ENCODE measurements around the gene SMAD7. TPM values are rescaled to one million over a fixed set of nuclear protein-coding genes. Genes with fewer than 3 reads are reported as not detected.

The SMAD7 gene
- total RNA-seq, 1 donor from 2014 or later, result 6.9 TPM

GRCh38 chr18:48985161-48985560 is 34.4 kb upstream of the SMAD7 start:
- Mint-ChIP-seq H3K36me3 (ENCODE audit: low read depth) (no peaks in the 10 kb centered on the region), H3K4me1 (no peaks in the 10 kb centered on the region), H3K27ac (no peak overlapping the region), H3K27me3 (peaks cover 12% of the 10 kb centered on the region), H3K9me3 (no peaks in the 10 kb centered on the region), H3K4me3 (no peak overlapping the region)
- no peak for DNase-seq
- POLR2A ChIA-PET, result no interaction called here
- TF ChIP-seq CTCF (IDR thresholded peaks at IDR 0.05), result no peak
- intact Hi-C loops (cut with micrococcal nuclease), result no loop called here
- CTCF ChIA-PET, result no interaction called here
- no peak for ATAC-seq (ENCODE audit: low read depth)

GRCh38 chr18:48983793-48984437 is 33.1 kb upstream of the SMAD7 start:
- no peak overlapping the region for H3K4me3 Mint-ChIP-seq
- ChIA-PET POLR2A (interaction anchor here (1.6 kb wide), 1 partner anchor 13 kb away, joined by 4 read pairs; no protein-coding TSS in a partner anchor), CTCF (no interaction called here)
- H3K4me1 Mint-ChIP-seq, result no peaks in the 10 kb centered on the region
- intact Hi-C loops (cut with micrococcal nuclease), result no loop called here
- no peaks in the 10 kb centered on the region for H3K9me3 Mint-ChIP-seq
- peaks cover 15% of the 10 kb centered on the region for H3K27me3 Mint-ChIP-seq
- DNase-seq, result no peak
- no peaks in the 10 kb centered on the region for H3K36me3 Mint-ChIP-seq (ENCODE audit: low read depth)
- no peak for TF ChIP-seq CTCF (IDR thresholded peaks at IDR 0.05)
- no peak for ATAC-seq (ENCODE audit: low read depth)
- peak overlapping the region; percentile 32 for H3K27ac Mint-ChIP-seq

- Mint-ChIP-seq H3K4me3 (no peak overlapping the region), H3K27me3 (peaks cover 21% of the 10 kb centered on the region), H3K4me1 (no peaks in the 10 kb centered on the region), H3K9me3 (no peaks in the 10 kb centered on the region), H3K27ac (no peak overlapping the region), H3K36me3 (ENCODE audit: low read depth) (no peaks in the 10 kb centered on the region)
- DNase-seq (no peak), ATAC-seq (ENCODE audit: low read depth) (no peak)
- POLR2A ChIA-PET, result interaction anchor here (1.6 kb wide), 1 partner anchor 11 kb away, joined by 4 read pairs; no protein-coding TSS in a partner anchor
- intact Hi-C loops (cut with micrococcal nuclease), result no loop called here
- CTCF ChIA-PET, result no interaction called here
- TF ChIP-seq CTCF (IDR thresholded peaks at IDR 0.05), result no peak
These were observed 31.5 kb upstream of the SMAD7 start for GRCh38 chr18:48982266-48982665.

- intact Hi-C loops (cut with micrococcal nuclease), result no loop called here
- ChIA-PET POLR2A (no interaction called here), CTCF (no interaction called here)
- no peak for ATAC-seq (ENCODE audit: low read depth)
- H3K9me3 Mint-ChIP-seq, result no peaks in the 10 kb centered on the region
- H3K27me3 Mint-ChIP-seq, result peaks cover 25% of the 10 kb centered on the region
- H3K27ac Mint-ChIP-seq, result no peak overlapping the region
- H3K4me1 Mint-ChIP-seq, result peaks cover 9% of the 10 kb centered on the region
- H3K4me3 Mint-ChIP-seq, result no peak overlapping the region
- H3K36me3 Mint-ChIP-seq (ENCODE audit: low read depth), result no peaks in the 10 kb centered on the region
- no peak for TF ChIP-seq CTCF (IDR thresholded peaks at IDR 0.05)
- DNase-seq, result no peak
These were observed 29.5 kb upstream of the SMAD7 start for GRCh38 chr18:48979944-48980890.

- ChIA-PET POLR2A (no interaction called here), CTCF (no interaction called here)
- Mint-ChIP-seq H3K27ac (no peak overlapping the region), H3K36me3 (ENCODE audit: low read depth) (no peaks in the 10 kb centered on the region), H3K27me3 (peaks cover 26% of the 10 kb centered on the region), H3K4me1 (peaks cover 14% of the 10 kb centered on the region), H3K9me3 (no peaks in the 10 kb centered on the region), H3K4me3 (no peak overlapping the region)
- intact Hi-C loops (cut with micrococcal nuclease), result no loop called here
- DNase-seq (no peak), ATAC-seq (ENCODE audit: low read depth) (no peak)
- TF ChIP-seq CTCF (IDR thresholded peaks at IDR 0.05), result no peak
These were observed 27.1 kb upstream of the SMAD7 start for GRCh38 chr18:48977914-48978313.
